HEK293T (cell line): ENCODE measurements around the gene LUC7L3.

Source experiments
- ARNT ChIP-seq: fragments of 450-650 bp; IDR thresholded peaks from 2 replicates; pipeline ENCODE4 v1.6.1; 2017; ENCODE audit warnings: mild to moderate bottlenecking
- BHLHE40 ChIP-seq: fragments of 450-650 bp; IDR thresholded peaks from 2 replicates; pipeline ENCODE4 v1.6.1; 2016; ENCODE audit warnings: mild to moderate bottlenecking, moderate library complexity, borderline replicate concordance
- CTBP1 ChIP-seq: fragments of 450-650 bp; IDR thresholded peaks from 2 replicates; pipeline ENCODE4 v1.6.1; 2016; ENCODE audit warnings: borderline replicate concordance
- ELF4 ChIP-seq: fragments of 450-650 bp; IDR thresholded peaks from 2 replicates; pipeline ENCODE4 v1.6.1; 2017; ENCODE audit warnings: antibody characterized with exemption
- FOXA1 ChIP-seq: fragments of 450-650 bp; IDR thresholded peaks from 2 replicates; pipeline ENCODE4 v1.6.1; 2016; ENCODE audit warnings: mild to moderate bottlenecking
- FOXM1 ChIP-seq: fragments of 450-650 bp; IDR thresholded peaks from 2 replicates; pipeline ENCODE4 v1.6.1; 2017; ENCODE audit warnings: mild to moderate bottlenecking, borderline replicate concordance
- LEF1 ChIP-seq: fragments of 450-650 bp; IDR thresholded peaks from 2 replicates; pipeline ENCODE4 v1.6.1; 2017; ENCODE audit warnings: mild to moderate bottlenecking, borderline replicate concordance
- NFRKB ChIP-seq: fragments of 450-650 bp; IDR thresholded peaks from 2 replicates; pipeline ENCODE4 v1.6.1; 2016; ENCODE audit warnings: mild to moderate bottlenecking, moderate library complexity
- PKNOX1 ChIP-seq: fragments of 450-650 bp; IDR thresholded peaks from 2 replicates; pipeline ENCODE4 v1.6.1; 2016
- SP1 ChIP-seq: fragments of 450-650 bp; IDR thresholded peaks from 2 replicates; pipeline ENCODE4 v1.6.1; 2017
- SUZ12 ChIP-seq: fragments of 450-650 bp; IDR thresholded peaks from 2 replicates; pipeline ENCODE4 v1.6.1; 2016; ENCODE audit warnings: mild to moderate bottlenecking
- TARDBP ChIP-seq: fragments of 450-650 bp; IDR thresholded peaks from 2 replicates; pipeline ENCODE4 v1.6.1; 2016

GRCh38 chr17:50797135-50797810, 77.9 kb downstream of the LUC7L3 start:
- TF ChIP-seq NFRKB (no peak), ELF4 (no peak), LEF1 (no peak), SUZ12 (no peak), ARNT (no peak), CTBP1 (no peak), TARDBP (no peak), SP1 (no peak), PKNOX1 (no peak), FOXM1 (no peak), FOXA1 (no peak), BHLHE40 (no peak)
